SK-N-SH (cell line): ENCODE results near the gene ABCA7. TPM values are rescaled to one million over a fixed set of nuclear protein-coding genes. Genes with fewer than 3 reads are reported as not detected.

ENCODE experiments used
- CTCF ChIA-PET: fragments of 300-600, 350-600 bp; formaldehyde crosslinking; extraction: SDS; loops from one replicate; lab custom pipeline; 2021; lab: Yijun Ruan, JAX
- POLR2A ChIA-PET: fragments of 350-600 bp; sonication (Branson Sonifier 250); formaldehyde crosslinking; extraction: SDS; loops from one replicate; lab custom pipeline; 2020; ENCODE audit warnings: antibody characterized with exemption, inconsistent platforms; lab: Yijun Ruan, JAX
- DNase-seq: peaks from one replicate; pipeline ENCODE4 v3.0.0; 2012
- H2AFZ ChIP-seq: fragments of 200-600 bp; sonication (generic); 2 replicates; pipeline ENCODE4 v1.8.1; 2016; ENCODE audit warnings: antibody characterized with exemption, mild to moderate bottlenecking, low read depth
- H3F3A ChIP-seq: fragments of 200-600 bp; sonication (generic); replicated peaks from 2 replicates; pipeline ENCODE3; 2016; ENCODE audit warnings: antibody characterized with exemption, mild to moderate bottlenecking; ENCODE audit not compliant: insufficient read depth
- H3K27ac ChIP-seq, 2 experiments: fragments of 200-500 bp in 1 of 2; fragments of 200-600 bp in 1 of 2; sonication (Bioruptor generic) in 1 of 2; sonication (generic), shearing (Covaris generic) in 1 of 2; 2 replicates each; pipeline versions ENCODE4 v1.5.1 to v1.6.1; 2014 to 2016; ENCODE audit warnings: low read depth in 2 of 2, inconsistent platforms in 1 of 2, low read length in 1 of 2, mild to moderate bottlenecking in 1 of 2, mixed read lengths in 1 of 2
- H3K27me3 ChIP-seq: fragments of 200-600 bp; sonication (generic), shearing (Covaris generic); 2 replicates; pipeline ENCODE4 v1.6.1; 2016; ENCODE audit warnings: mixed run types; ENCODE audit not compliant: insufficient read depth
- H3K36me3 ChIP-seq, 2 experiments: fragments of 200-500 bp in 1 of 2; fragments of 200-600 bp in 1 of 2; sonication (Bioruptor generic) in 1 of 2; sonication (generic) in 1 of 2; replicated peaks in 1 of 2; 2 replicates each; pipeline versions ENCODE3 to v1.5.1; 2014 to 2016; ENCODE audit warnings: low read length in 1 of 2, mild to moderate bottlenecking in 1 of 2; ENCODE audit not compliant: insufficient read depth in 2 of 2, control insufficient read depth in 1 of 2
- H3K4me1 ChIP-seq, 2 experiments: fragments of 200-500 bp in 1 of 2; fragments of 200-600 bp in 1 of 2; sonication (Bioruptor generic) in 1 of 2; sonication (generic), shearing (Covaris generic) in 1 of 2; 2 replicates each; pipeline versions ENCODE4 v1.5.1 to v1.6.1; 2014 to 2016; ENCODE audit warnings: low read depth in 1 of 2, low read length in 1 of 2, mixed run types in 1 of 2; ENCODE audit not compliant: insufficient read depth in 2 of 2, control insufficient read depth in 1 of 2
- H3K4me2 ChIP-seq: fragments of 200-600 bp; sonication (generic), shearing (Covaris generic); 2 replicates; pipeline ENCODE4 v1.6.1; 2017; ENCODE audit warnings: mixed run types
- H3K4me3 ChIP-seq, 2 experiments: fragments of 200-500 bp in 1 of 2; fragments of 200-600 bp in 1 of 2; sonication (Bioruptor generic) in 1 of 2; sonication (generic), shearing (Covaris generic) in 1 of 2; 2 replicates each; pipeline versions ENCODE4 v1.5.1 to v1.8.1; 2014 to 2016; ENCODE audit warnings: low read depth in 2 of 2, inconsistent platforms in 1 of 2, low read length in 1 of 2, mild to moderate bottlenecking in 1 of 2, mixed read lengths in 1 of 2, moderate library complexity in 1 of 2
- H3K79me2 ChIP-seq: fragments of 200-600 bp; sonication (generic); 2 replicates; pipeline ENCODE4 v1.8.1; 2017; ENCODE audit warnings: mild to moderate bottlenecking; ENCODE audit not compliant: insufficient read depth
- H3K9ac ChIP-seq: fragments of 200-600 bp; sonication (generic); 2 replicates; pipeline ENCODE4 v1.6.1; 2017; ENCODE audit warnings: mixed run types
- H3K9me2 ChIP-seq: fragments of 200-600 bp; sonication (generic); 2 replicates; pipeline ENCODE4 v1.6.1; 2017; ENCODE audit warnings: mixed run types
- H3K9me3 ChIP-seq: fragments of 200-600 bp; sonication (generic); 2 replicates; pipeline ENCODE4 v1.6.1; 2017; ENCODE audit warnings: mixed run types, mild to moderate bottlenecking, moderate library complexity
- H4K20me1 ChIP-seq: fragments of 200-600 bp; sonication (generic); 2 replicates; pipeline ENCODE4 v1.6.1; 2017; ENCODE audit warnings: mild to moderate bottlenecking, mixed run types; ENCODE audit not compliant: insufficient read depth
- CHD2 ChIP-seq: fragments of 150-350 bp; IDR thresholded peaks from 2 replicates; pipeline ENCODE4 v1.6.1; 2018; ENCODE audit warnings: low read length; ENCODE audit not compliant: partially characterized antibody
- ELF1 ChIP-seq: IDR thresholded peaks from 2 replicates; pipeline ENCODE4 v1.4.0; 2012
- EP300 ChIP-seq, 2 experiments: IDR thresholded peaks; 2 replicates each; pipeline versions ENCODE4 v1.4.0 to v1.6.1; 2012; ENCODE audit warnings: borderline replicate concordance in 1 of 2, low read depth in 1 of 2, low read length in 1 of 2
- EZH2phosphoT487 ChIP-seq: fragments of 200-600 bp; sonication (generic); IDR thresholded peaks from 2 replicates; pipeline ENCODE4 v1.6.1; 2017; ENCODE audit warnings: low read depth, mixed run types, mild to moderate bottlenecking, antibody characterized with exemption, moderate library complexity, borderline replicate concordance
- FOSL2 ChIP-seq: IDR thresholded peaks from 2 replicates; pipeline ENCODE4 v1.4.0; 2012; ENCODE audit warnings: low read depth, mild to moderate bottlenecking, moderate library complexity, borderline replicate concordance
- FOXJ3 ChIP-seq: sonication (generic); formaldehyde crosslinking; IDR thresholded peaks from 2 replicates; pipeline ENCODE4 v1.5.1; 2020; ENCODE audit warnings: mild to moderate bottlenecking, missing genetic modification reagents
- FOXM1 ChIP-seq: IDR thresholded peaks from 2 replicates; pipeline ENCODE4 v1.4.0; 2012; ENCODE audit warnings: low read depth, mild to moderate bottlenecking
- JUND ChIP-seq: IDR thresholded peaks from 2 replicates; pipeline ENCODE4 v1.4.0; 2012
- NFIC ChIP-seq: IDR thresholded peaks from 2 replicates; pipeline ENCODE4 v1.4.0; 2012; ENCODE audit warnings: borderline replicate concordance
- NRF1 ChIP-seq: IDR thresholded peaks from 2 replicates; pipeline ENCODE4 v1.6.1; 2012; ENCODE audit warnings: low read depth, mild to moderate bottlenecking, low read length
- RAD21 ChIP-seq: IDR thresholded peaks from 2 replicates; pipeline ENCODE4 v1.6.1; 2012; ENCODE audit warnings: mild to moderate bottlenecking, low read length
- RCOR1 ChIP-seq: fragments of 150-350 bp; IDR thresholded peaks from 2 replicates; pipeline ENCODE4 v1.6.1; 2017; ENCODE audit warnings: antibody characterized with exemption, low read length
- RXRA ChIP-seq: IDR thresholded peaks from 2 replicates; pipeline ENCODE4 v1.4.0; 2012; ENCODE audit warnings: low read depth, mild to moderate bottlenecking, borderline replicate concordance
- TCF12 ChIP-seq: IDR thresholded peaks from 2 replicates; pipeline ENCODE4 v1.4.0; 2012
- TEAD4 ChIP-seq: IDR thresholded peaks from 2 replicates; pipeline ENCODE4 v1.4.0; 2012; ENCODE audit warnings: mild to moderate bottlenecking, borderline replicate concordance; ENCODE audit not compliant: insufficient read depth
- YY1 ChIP-seq: IDR thresholded peaks from 2 replicates; pipeline ENCODE4 v1.4.0; 2012; ENCODE audit warnings: low read depth, mild to moderate bottlenecking
- WGBS: methylation state at CpG from one replicate; pipeline ENCODE4 v1.1.6; 2017; ENCODE audit warnings: low lambda C conversion rate; 5-methylcytosine and 5-hydroxymethylcytosine counted together
- polyA plus RNA-seq, 3 experiments: library from polyadenylated mRNA; depleted of rRNA; stranded (reverse); fragments of >200 nt; gene quantifications; 2 replicates each; pipeline ENCODE4 v1.2.3, GENCODE V29; 2012
- TF ChIP-seq, protein P1 (sequence below): fragments of 200-600 bp; sonication (generic); IDR thresholded peaks from 2 replicates; pipeline ENCODE4 v1.6.1; 2017; ENCODE audit warnings: antibody characterized with exemption, mild to moderate bottlenecking, moderate library complexity
- TF ChIP-seq, protein P2 (sequence below): IDR thresholded peaks from 2 replicates; pipeline ENCODE4 v1.6.1; 2012; ENCODE audit warnings: mild to moderate bottlenecking, low read depth, low read length, moderate library complexity
- TF ChIP-seq, protein P3 (sequence below): IDR thresholded peaks from 2 replicates; pipeline ENCODE4 v1.4.0; 2012; ENCODE audit warnings: low read depth
- TF ChIP-seq, protein P4 (sequence below): fragments of 150-350 bp; IDR thresholded peaks from 2 replicates; pipeline ENCODE4 v1.6.1; 2017; ENCODE audit warnings: antibody characterized with exemption, low read length, low read depth, borderline replicate concordance

ABCA7 gene
- polyA plus RNA-seq, 1 of the 3 experiments (the other 2 are of a cell fraction) = 7.8 TPM

DNA sequence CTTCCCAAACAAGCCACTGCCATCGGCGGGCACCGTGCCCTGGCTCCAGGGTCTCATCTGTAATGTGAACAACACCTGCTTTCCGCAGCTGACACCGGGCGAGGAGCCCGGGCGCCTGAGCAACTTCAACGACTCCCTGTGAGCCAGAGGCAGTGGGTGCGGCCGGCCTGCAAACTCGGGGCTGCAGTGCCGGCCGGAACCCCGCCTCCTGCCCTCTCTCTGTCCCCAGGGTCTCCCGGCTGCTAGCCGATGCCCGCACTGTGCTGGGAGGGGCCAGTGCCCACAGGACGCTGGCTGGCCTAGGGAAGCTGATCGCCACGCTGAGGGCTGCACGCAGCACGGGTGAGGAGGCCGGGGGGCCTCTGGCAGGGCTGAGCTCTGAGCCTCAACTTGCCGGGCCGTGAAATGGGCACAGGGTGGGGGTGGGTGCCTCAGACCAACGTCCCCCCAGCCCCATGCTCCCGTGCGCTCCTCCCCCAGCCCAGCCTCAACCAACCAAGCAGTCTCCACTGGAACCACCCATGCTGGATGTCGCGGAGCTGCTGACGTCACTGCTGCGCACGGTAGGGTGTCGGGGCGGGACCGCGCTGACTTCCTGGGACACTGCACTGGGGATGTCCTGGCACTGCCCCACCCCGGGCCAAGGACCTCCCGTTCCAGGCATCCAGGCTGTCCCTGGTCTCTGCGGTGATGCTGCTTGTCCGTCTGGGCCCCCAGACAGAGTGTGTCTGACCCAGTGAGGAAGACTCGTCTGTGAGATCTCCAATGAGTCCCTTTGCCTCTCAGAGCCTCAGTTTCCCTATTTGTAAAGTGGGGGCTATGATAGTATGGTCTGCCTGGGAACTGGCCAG lies 2.2 kb downstream of the ABCA7 start:
- no peak for DNase-seq
- Histone ChIP-seq H4K20me1 (peaks cover 16% of the 10 kb centered on the region), H3K27me3 (no peaks in the 10 kb centered on the region), H3K4me2 (no peak overlapping the region), H3K4me1 (peaks cover 0 to 31% of the 10 kb centered on the region in 2 experiments; a peak in 2 of 4 replicates), H3K9me2 (no peaks in the 10 kb centered on the region), H2AFZ (no peak overlapping the region), H3K4me3 (no peak overlapping the region)
- WGBS = 40% methylated on average over 15 of the region's 43 CpGs
- CTCF ChIA-PET = interaction anchor here (0.6 to 1.8 kb wide), 7 partner anchors 12 to 202 kb away, joined by 3 to 6 read pairs (median 3); no protein-coding TSS in a partner anchor
- POLR2A ChIA-PET = interaction anchor here (0.8 to 1.2 kb wide), 3 partner anchors 15 to 62 kb away, joined by 3 to 4 read pairs (median 3); partner anchors contain the start of gene GPX4
- TF ChIP-seq, protein P1, sequence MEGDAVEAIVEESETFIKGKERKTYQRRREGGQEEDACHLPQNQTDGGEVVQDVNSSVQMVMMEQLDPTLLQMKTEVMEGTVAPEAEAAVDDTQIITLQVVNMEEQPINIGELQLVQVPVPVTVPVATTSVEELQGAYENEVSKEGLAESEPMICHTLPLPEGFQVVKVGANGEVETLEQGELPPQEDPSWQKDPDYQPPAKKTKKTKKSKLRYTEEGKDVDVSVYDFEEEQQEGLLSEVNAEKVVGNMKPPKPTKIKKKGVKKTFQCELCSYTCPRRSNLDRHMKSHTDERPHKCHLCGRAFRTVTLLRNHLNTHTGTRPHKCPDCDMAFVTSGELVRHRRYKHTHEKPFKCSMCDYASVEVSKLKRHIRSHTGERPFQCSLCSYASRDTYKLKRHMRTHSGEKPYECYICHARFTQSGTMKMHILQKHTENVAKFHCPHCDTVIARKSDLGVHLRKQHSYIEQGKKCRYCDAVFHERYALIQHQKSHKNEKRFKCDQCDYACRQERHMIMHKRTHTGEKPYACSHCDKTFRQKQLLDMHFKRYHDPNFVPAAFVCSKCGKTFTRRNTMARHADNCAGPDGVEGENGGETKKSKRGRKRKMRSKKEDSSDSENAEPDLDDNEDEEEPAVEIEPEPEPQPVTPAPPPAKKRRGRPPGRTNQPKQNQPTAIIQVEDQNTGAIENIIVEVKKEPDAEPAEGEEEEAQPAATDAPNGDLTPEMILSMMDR = no peak
- no peak for TF ChIP-seq JUND
- TF ChIP-seq NRF1 = no peak
- no peak for TF ChIP-seq NFIC
- no peak for TF ChIP-seq RCOR1
- TF ChIP-seq RAD21 = no peak
- TF ChIP-seq, protein P2, sequence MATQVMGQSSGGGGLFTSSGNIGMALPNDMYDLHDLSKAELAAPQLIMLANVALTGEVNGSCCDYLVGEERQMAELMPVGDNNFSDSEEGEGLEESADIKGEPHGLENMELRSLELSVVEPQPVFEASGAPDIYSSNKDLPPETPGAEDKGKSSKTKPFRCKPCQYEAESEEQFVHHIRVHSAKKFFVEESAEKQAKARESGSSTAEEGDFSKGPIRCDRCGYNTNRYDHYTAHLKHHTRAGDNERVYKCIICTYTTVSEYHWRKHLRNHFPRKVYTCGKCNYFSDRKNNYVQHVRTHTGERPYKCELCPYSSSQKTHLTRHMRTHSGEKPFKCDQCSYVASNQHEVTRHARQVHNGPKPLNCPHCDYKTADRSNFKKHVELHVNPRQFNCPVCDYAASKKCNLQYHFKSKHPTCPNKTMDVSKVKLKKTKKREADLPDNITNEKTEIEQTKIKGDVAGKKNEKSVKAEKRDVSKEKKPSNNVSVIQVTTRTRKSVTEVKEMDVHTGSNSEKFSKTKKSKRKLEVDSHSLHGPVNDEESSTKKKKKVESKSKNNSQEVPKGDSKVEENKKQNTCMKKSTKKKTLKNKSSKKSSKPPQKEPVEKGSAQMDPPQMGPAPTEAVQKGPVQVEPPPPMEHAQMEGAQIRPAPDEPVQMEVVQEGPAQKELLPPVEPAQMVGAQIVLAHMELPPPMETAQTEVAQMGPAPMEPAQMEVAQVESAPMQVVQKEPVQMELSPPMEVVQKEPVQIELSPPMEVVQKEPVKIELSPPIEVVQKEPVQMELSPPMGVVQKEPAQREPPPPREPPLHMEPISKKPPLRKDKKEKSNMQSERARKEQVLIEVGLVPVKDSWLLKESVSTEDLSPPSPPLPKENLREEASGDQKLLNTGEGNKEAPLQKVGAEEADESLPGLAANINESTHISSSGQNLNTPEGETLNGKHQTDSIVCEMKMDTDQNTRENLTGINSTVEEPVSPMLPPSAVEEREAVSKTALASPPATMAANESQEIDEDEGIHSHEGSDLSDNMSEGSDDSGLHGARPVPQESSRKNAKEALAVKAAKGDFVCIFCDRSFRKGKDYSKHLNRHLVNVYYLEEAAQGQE = no peak
- TF ChIP-seq FOXJ3 (CRISPR knock-in tag) = no peak
- TF ChIP-seq TEAD4 = no peak
- TF ChIP-seq ELF1 = no peak
- TF ChIP-seq TCF12 = no peak
- no peak for TF ChIP-seq YY1
- TF ChIP-seq EZH2phosphoT487 = no peak
- TF ChIP-seq EP300 (IDR thresholded peaks at IDR 0.05; ENCODE audit: borderline replicate concordance in 1 of 2, low read depth in 1 of 2, low read length in 1 of 2) = no peak
- TF ChIP-seq, protein P3, sequence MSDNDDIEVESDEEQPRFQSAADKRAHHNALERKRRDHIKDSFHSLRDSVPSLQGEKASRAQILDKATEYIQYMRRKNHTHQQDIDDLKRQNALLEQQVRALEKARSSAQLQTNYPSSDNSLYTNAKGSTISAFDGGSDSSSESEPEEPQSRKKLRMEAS = no peak
- TF ChIP-seq FOXM1 = no peak
- no peak for TF ChIP-seq FOSL2
- TF ChIP-seq, protein P4, sequence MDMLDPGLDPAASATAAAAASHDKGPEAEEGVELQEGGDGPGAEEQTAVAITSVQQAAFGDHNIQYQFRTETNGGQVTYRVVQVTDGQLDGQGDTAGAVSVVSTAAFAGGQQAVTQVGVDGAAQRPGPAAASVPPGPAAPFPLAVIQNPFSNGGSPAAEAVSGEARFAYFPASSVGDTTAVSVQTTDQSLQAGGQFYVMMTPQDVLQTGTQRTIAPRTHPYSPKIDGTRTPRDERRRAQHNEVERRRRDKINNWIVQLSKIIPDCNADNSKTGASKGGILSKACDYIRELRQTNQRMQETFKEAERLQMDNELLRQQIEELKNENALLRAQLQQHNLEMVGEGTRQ = no peak
- no peak for TF ChIP-seq RXRA
- TF ChIP-seq CHD2 = no peak
- TF ChIP-seq, all 33 proteins: peak for 0
- Histone ChIP-seq H3F3A (peaks cover 26% of the 10 kb centered on the region), H3K27ac (no peak overlapping the region), H3K79me2 (no peaks in the 10 kb centered on the region), H3K9me3 (no peaks in the 10 kb centered on the region), H3K9ac (no peak overlapping the region), H3K36me3 (peaks cover 8% of the 10 kb centered on the region in 2 experiments)
